Left lung (tissue), 10 donors: ENCODE measurements around the gene HIVEP2. TPM values are rescaled to one million over a fixed set of nuclear protein-coding genes. Genes with fewer than 3 reads are reported as not detected.
"Not testable (repeated sequence)": the region's sequence is repeated elsewhere in the genome, so short reads cannot be mapped to it uniquely, and the experiment has no call there.

Experiments
- ATAC-seq: fragments of 200-7000 bp; cut with Tn5 transposase; one replicate; pipeline ENCODE4 v1.9.1; 2020; ENCODE audit warnings: moderate library complexity
- DNase-seq, 4 donors: peaks; one replicate each; pipeline ENCODE4 v3.0.0-alpha.2; 2013 to 2020
- H3K27ac ChIP-seq, 2 donors: fragments of 200-600 bp; sonication (generic) in 1 of 2; one replicate each; pipeline versions ENCODE4 v1.5.0 to v1.8.0; 2020 to 2021
- H3K27me3 ChIP-seq, 2 donors: fragments of 200-600 bp; sonication (generic) in 1 of 2; one replicate each; pipeline versions ENCODE4 v1.5.0 to v1.8.0; 2020 to 2021
- H3K36me3 ChIP-seq, 2 donors: fragments of 200-600 bp; sonication (generic) in 1 of 2; one replicate each; pipeline versions ENCODE4 v1.5.0 to v1.8.0; 2020 to 2021
- H3K4me1 ChIP-seq, 2 donors: fragments of 200-600 bp; one replicate each; pipeline ENCODE4 v1.8.0; 2021
- H3K4me3 ChIP-seq, 2 donors: fragments of 200-600 bp; sonication (generic) in 1 of 2; one replicate each; pipeline versions ENCODE4 v1.5.0 to v1.8.0; 2020 to 2021; ENCODE audit warnings: mild to moderate bottlenecking in 1 of 2
- H3K9me3 ChIP-seq, 2 donors: fragments of 200-600 bp; sonication (generic) in 1 of 2; one replicate each; pipeline versions ENCODE4 v1.5.0 to v1.8.0; 2020 to 2021
- CTCF ChIP-seq, 2 donors: fragments of 200-600 bp; sonication (generic) in 1 of 2; IDR thresholded peaks; one replicate each; pipeline versions ENCODE4 v1.5.0 to v1.8.0; 2021; ENCODE audit warnings: antibody characterized with exemption in 2 of 2
- intact Hi-C, 2 donors: fragments of 100-400 bp; cut with DNase I; formaldehyde crosslinking; loops; one replicate each; pipeline versions ENCODE4 v1.11.2 to v1.14.2; 2022
- polyA plus RNA-seq, 6 donors: library from polyadenylated mRNA; unstranded; fragments of 120-200 nt; gene quantifications; one replicate each; pipeline ENCODE4 v1.2.1, GENCODE V29; 2013; ENCODE audit not compliant: insufficient read length in 6 of 6
- total RNA-seq, 2 donors: library from RNA; stranded (reverse); fragmentation: NEBNext Ultra II Directional; extraction: Animal tissue kit (Norgen Biotek cat#: 25700); gene quantifications; one replicate each; pipeline ENCODE4 v1.2.1, GENCODE V29; 2021
- donor health status: DM: no; HTN: yes; CAD: no.
- donor health status: DM: no; HTN: no; CAD: no.

The HIVEP2 gene
- total and polyA plus RNA-seq, 8 donors = 11.5 to 16.6 (median 13.1) TPM

GRCh38 chr6:142984386-142984785, 39.4 kb upstream of the HIVEP2 start:
- no peak for TF ChIP-seq CTCF (IDR thresholded peaks at IDR 0.05)
- Histone ChIP-seq H3K27me3 (no peaks in the 10 kb centered on the region), H3K4me3 (no peak overlapping the region), H3K4me1 (no peaks in the 10 kb centered on the region), H3K27ac (no peak overlapping the region), H3K9me3 (peaks cover 0 to 21% of the 10 kb centered on the region in 2 donors), H3K36me3 (no peaks in the 10 kb centered on the region)
- intact Hi-C loops = no loop called here
- DNase-seq (no peak), ATAC-seq (no peak)

- Histone ChIP-seq H3K36me3 (no peaks in the 10 kb centered on the region), H3K27ac (no peak overlapping the region), H3K27me3 (no peaks in the 10 kb centered on the region), H3K9me3 (no peaks in the 10 kb centered on the region), H3K4me1 (no peaks in the 10 kb centered on the region), H3K4me3 (no peak overlapping the region)
- intact Hi-C loops = no loop called here
- TF ChIP-seq CTCF (IDR thresholded peaks at IDR 0.05) = no peak
- DNase-seq (no peak), ATAC-seq (no peak)
Measured at GRCh38 chr6:142975365-142975764, 30.4 kb upstream of the HIVEP2 start.

DNA sequence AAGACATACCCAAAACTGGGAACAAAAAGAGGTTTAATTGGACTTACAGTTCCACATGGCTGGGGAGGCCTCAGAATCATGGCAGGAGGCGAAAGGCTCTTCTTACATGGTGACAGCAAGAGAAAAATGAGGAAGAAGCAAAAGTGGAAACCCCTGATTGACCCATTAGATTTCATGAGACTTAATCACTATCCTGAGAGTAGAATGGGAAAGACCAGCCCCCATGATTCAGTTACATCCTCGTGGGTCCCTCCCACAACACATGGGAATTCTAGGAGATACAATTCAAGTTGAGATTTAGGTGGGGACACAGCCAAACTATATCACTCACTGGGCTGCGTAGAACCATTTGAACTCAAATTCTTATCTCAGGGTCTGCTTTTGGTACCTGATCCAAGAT, 26.0 kb upstream of the HIVEP2 start:
- intact Hi-C loops, H3K9me3 ChIP-seq, H3K27me3 ChIP-seq, H3K4me1 ChIP-seq, H3K4me3 ChIP-seq, H3K36me3 ChIP-seq, H3K27ac ChIP-seq, DNase-seq, ATAC-seq: not testable (repeated sequence)

DNA sequence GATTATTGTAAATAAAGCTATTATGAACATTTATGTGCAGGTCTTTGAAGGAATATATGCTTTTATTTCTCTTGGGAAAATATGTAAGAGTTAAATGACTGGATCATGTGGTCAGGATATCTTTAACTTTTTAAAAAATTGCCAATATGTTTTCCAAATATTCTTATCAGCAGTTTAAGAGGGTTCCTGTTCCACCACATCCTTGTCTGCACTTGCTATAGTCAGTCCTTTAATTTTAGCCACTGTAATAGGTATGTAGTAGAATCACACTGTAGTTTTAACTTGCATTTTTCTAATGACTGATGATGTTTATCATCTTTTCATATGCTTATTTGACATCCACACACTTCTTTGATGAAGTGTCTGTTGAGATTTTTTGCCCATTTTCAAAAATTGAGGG, 23.6 kb upstream of the HIVEP2 start:
- DNase-seq (no peak), ATAC-seq (no peak)
- no peaks in the 10 kb centered on the region for H3K27me3 ChIP-seq
- intact Hi-C loops = no loop called here
- H3K4me1 ChIP-seq = no peaks in the 10 kb centered on the region
- H3K4me3 ChIP-seq = no peak overlapping the region
- no peaks in the 10 kb centered on the region for H3K36me3 ChIP-seq
- peaks cover 0 to 3% of the 10 kb centered on the region in 2 donors for H3K9me3 ChIP-seq
- no peak overlapping the region for H3K27ac ChIP-seq
- no peak for TF ChIP-seq CTCF (IDR thresholded peaks at IDR 0.05)

DNA sequence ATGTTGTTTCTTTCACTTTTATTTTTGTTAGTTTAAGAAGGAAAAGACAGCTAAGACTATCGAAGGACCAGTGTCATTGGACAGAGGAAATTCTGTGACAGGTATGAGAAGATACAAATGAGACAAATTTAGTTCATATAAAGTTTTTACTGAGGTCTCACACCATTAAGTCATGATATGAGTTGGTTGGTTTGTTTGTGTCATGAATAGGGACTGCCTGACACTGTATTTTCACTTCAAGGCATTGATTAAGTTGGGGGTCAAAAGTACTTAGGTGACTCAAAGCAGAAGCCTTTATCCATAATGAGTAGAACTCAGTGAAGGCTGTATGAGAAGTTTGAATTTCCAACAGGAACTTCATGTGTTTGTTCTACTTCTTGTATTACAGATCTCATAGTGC, 21.3 kb upstream of the HIVEP2 start:
- Histone ChIP-seq H3K9me3 (peaks cover 0 to 3% of the 10 kb centered on the region in 2 donors), H3K4me3 (no peak overlapping the region), H3K27me3 (no peaks in the 10 kb centered on the region), H3K27ac (no peak overlapping the region), H3K36me3 (no peaks in the 10 kb centered on the region), H3K4me1 (no peaks in the 10 kb centered on the region)
- DNase-seq = no peak
- no peak for ATAC-seq
- TF ChIP-seq CTCF (IDR thresholded peaks at IDR 0.05) = no peak
- intact Hi-C loops = no loop called here

DNA sequence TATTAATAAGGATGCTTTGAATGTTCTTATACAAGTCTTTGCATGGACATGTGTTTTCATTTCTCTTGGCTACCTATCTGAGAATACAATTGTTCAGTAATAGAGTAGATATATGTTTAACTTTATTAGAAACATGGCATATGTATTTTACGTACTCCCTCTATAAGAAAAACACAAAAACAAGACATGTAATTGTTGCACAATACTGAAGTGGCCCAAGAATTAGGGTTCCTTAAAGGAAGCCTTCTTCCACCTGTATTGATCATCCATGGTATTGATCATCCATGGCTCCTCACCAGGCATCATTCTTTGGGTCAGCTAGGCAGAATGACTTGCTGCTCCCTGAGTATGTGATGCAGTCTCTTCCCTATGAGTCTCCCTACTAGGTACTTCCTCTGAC, 20.2 kb upstream of the HIVEP2 start:
- intact Hi-C loops = no loop called here
- Histone ChIP-seq H3K9me3 (peaks cover 0 to 3% of the 10 kb centered on the region in 2 donors), H3K4me1 (no peaks in the 10 kb centered on the region), H3K36me3 (no peaks in the 10 kb centered on the region), H3K27me3 (no peaks in the 10 kb centered on the region), H3K27ac (no peak overlapping the region), H3K4me3 (no peak overlapping the region)
- DNase-seq (no peak), ATAC-seq (no peak)
- no peak for TF ChIP-seq CTCF (IDR thresholded peaks at IDR 0.05)
